HG03520 (cell line): ENCODE measurements around the gene KCNQ1.

ENCODE experiments used
- ATAC-seq: cut with Tn5 transposase; IDR thresholded peaks from one replicate; pipeline ENCODE4 v1.9.1; 2021; ENCODE audit warnings: mild to moderate bottlenecking, moderate library complexity; ENCODE audit not compliant: unreplicated experiment

KCNQ1 gene

DNA sequence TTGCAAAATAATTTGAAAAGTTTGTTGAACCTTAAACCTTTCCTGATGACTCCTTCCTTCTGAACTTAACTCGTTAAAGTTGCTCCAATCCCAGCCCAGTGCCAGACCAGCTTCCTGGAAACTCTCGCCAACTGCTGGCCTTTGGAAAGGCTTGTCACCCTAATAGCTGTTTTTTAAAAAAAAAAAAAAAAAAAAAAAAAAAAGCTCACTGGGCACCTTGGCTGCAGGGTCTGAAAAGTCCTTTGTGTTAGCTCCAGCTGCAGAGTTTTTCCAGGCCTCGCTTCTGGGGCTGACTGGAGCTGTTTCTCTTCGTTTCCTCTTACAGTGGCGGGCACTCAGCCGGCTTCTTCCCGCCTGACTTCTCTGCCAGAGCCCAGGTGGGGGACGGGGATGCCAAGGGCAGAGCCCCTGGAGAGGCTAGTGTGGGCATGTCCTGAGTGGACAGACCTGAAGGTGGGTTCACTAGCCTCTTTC, 229.9 kb downstream of the KCNQ1 start:
- ATAC-seq, result no peak

DNA sequence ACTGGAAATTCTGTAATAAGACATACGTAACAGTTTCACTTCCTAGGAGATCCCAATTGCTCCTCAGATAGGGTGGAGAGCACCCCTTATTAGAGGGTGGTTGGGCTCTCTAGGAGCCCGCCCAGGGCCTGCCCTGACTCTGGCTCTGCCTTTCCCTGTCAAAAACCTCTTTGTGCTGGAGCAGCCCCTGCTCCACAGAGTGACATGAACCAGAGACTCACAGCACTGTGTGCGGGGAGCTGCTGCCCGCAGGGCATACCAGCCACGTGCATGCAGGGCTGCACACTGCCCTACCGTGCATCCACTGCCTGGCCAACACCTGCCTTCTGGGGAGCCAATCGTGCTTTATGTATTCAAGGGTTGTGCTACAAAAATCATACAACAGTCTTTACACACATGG, 230.7 kb downstream of the KCNQ1 start:
- no peak for ATAC-seq

DNA sequence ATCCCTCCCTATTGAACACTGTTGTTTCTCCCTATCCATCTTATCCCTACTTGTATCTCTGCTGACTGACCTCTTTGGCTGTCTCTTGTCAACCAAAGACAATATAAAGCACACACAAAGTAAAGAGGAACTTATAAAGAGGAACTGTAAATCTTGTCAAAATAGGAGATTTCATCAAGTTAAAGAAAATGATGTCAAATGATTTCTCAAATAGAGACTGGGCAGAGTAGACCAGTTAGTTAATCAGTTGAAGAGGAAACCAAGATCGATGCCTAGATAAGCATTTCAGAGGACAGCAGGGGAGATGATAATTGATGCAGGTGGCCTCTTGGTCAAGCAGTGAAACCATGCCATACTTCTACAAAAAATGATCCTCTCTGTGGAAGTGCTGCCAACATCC, 232.3 kb downstream of the KCNQ1 start:
- no peak for ATAC-seq

DNA sequence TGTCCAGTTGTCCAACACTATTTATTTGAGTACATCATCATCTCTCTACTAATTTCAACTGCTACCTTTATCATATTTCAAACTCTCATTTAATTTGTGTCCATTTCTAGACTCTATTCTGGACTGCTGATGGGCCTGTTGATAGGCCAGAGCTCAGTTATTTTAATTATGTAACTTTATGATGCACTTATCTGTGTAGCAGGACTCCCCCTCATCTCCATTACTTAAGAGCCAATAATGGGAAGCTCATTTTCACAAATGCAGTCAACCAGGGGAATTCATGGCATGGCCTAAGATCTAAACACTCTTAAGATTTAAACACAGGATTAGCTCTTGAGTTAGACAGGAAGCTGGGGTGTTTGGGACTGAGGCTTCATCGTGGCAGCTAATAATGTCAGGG, 233.6 kb downstream of the KCNQ1 start:
- no peak for ATAC-seq

DNA sequence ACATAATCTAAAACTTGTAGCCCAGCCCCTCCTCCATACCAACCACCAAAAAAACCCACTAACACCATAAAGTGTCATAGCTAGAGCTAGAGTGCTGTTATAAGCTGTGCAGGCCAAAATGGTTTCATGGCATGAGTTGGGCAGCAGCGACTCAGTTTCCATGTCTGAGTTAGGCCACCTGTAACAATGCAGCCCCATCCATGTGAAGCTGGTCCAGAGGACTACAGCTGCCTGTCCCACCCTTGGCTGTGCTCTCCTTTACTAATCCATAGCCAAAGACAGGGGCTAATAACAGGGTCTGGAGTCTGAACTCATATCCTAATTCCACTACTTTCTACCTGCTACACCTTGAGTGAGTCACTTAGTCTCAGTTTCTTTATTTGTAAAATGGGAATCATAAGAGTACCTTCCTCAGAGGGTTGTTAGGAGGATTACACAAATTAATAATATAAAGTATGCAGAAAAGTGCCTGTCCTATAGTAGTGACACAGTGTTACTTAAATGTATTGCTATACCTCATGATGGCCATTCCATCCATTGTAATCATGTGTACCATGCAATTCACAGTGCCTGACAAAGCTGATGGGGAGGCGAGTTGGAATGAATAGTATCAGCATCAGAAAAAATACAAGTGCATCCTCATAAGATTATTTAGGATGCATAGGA, 234.3 kb downstream of the KCNQ1 start:
- no peak for ATAC-seq

DNA sequence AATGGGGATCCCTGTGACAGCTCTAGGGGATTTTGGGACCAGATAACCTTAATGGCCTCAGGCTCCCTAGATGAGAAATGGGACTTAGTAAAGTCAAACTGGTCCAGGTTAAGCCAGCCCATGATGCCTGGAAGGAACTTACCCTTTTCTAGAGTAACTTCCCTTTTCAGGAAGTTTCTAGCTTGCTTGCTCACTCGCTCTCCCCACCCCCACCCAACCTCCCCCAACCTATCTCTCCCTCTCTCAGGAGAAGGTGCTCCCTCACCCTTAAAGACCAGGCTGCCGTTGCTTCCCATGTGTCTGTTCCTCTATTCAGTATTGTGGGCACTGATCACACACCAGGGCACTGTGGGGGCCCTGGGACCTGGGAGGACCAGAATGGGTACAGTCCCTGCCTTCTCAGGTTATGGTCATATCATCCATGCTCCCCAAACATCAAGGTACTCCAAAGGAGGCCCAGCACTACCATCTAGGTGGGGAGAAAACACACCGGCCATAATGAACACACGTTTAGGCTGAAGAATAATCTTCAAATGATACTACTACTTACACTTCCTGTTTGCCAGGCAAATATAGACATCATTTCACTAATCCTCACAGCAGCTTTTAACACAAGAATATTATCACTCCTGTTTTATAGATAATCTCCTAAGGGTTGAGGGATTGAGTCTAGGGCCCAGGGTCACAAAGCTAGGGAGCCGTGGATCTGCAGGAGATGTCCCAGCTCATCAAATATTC, 236.8 kb downstream of the KCNQ1 start:
- no peak for ATAC-seq

DNA sequence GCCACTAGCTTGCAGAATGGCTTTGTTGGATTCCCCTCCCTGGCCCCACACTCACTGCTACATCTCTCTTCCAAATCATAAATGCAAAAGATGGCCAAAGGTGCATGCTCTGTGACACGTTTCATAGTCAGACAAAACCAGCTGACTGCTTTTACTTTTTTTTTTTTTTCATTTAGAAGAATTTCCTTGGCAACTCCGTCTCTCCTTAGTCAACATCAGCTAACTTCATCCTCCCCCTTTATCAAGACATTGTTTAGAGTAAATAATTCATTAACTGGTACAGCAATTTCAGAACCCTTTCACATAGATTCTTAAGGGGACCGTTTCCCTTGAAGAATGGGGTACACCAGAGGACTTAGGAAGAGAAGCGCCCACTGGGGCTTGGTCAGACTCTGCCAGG, 239.0 kb downstream of the KCNQ1 start:
- ATAC-seq, result no peak

DNA sequence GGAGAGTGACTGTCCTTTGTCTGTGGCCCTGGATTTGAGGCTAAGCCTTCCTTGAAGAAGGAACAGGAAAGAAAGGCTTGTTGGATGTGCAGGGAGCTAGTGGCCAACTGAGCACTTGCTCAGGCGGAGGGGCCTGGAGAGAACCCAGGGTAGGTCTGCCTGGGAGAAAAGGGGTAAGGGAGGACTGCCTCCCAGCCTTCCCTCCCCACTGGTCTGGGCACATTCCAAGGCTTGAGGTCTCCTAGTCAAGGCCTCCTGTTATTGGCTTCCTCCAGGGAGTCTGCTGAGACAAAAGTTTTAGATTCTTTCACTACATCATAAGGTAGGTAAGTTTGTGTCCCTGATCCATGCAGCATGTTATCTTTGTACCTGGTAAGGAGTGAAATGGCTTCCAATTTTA, 239.8 kb downstream of the KCNQ1 start:
- no peak for ATAC-seq

DNA sequence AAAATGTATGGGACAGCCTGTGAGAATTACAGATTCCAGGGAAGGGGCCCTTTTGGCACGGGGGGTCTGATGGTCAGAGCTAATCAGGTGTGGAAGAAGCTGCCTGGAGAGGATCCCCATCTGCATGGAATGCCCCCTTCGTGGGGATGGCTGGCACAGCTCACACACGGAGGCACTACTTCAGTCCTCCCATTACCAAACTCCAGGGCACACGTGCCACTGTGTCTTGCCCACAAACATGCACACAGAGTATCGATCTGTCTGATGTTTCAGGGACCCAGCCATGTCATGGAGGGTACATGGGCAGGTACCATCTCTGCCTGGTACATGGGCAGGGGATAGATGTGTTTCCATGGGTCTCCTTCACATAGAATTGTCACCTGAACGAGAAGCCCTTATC, 240.2 kb downstream of the KCNQ1 start:
- no peak for ATAC-seq

DNA sequence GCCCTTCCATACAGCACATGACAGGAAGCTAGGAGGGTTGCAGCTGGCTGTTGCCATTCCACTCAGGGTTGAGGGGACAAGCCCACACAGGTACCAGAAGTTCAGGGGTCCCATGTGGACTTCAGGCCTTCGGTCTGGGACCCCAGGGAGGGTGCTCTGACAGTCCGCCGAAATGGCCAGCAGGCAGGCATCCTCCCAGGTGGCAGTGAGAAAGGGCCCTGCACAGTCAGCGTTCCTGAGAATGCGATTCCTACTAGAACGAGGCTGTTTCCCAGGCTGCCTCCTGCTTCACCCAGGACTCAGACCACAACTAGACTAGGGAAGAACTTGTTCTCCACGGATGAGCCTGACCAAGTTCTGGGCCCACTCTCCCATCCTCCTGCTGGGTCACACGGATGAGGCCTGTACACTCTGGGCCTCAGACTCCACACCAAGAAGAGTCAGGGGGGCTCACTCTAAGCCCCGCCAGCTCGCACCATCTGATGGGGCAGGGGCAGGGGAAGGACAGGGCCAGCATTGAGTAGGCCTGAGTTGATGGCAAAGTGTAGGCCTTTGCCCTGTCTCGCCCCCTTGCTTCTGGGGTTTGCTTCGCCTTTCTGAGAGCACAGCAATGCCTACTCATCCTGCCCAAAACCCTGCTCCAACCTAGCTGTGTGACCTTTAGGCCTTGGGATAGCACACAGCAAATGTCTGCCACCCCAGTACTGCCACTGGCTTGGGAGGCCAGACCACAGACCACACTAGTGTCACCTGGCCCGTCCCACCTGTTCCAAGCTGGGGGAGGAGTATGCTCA, 241.0 kb downstream of the KCNQ1 start:
- no peak for ATAC-seq

DNA sequence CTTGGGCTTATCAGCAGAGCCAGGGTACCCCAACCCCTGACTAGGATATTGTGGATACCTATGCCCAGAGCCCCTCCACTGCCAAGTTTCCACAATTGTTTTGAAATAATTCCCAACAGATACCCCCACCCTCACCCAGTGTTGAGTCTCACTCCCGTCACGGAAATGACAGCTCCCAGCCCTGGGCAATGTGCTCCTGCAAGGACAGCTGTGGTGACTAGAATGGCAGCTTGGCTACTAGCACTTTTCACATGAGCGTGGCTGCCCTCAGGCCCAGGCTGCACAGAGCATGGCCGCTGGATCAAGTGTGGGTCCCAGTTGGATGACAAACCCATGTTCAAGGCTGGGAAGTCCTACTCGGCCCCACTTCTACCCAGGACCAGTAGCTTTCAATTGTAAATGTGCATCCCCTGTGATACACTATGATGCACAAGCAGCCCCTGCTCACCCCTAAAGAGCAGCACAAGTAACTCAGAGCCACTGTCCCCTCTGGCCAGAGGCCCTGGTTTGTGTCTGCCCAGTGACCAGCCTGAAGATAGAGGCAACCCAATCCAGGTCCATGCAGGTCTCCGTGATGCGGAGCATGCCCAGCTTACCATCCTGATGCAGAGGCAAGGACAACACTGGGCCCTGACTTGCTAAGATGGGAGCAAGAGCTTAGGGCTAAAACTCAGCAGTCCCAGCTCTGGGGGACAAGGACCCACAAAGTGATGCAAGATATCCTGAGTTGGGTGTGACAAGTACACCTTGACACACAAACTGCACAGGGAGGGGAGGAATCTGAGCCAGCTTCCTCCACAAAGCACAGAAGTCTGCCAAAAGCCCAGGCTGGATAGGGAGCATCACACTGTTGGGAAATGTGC, 241.8 kb downstream of the KCNQ1 start:
- no peak for ATAC-seq

DNA sequence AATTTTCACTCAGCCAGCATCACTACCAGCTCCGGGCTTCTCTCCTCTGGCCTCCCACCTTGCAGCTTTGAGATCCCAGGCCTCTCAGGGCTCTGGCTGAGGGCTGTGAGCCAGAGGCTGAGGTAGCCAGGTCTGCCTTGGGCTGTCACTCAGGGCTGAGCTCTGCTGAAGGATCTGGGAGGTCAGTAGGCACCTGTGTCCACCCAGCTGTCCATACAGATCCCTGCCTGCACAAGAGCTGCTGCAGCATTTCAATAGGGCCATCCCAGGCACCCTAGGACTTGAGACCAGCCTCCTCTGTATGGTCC, 242.4 kb downstream of the KCNQ1 start:
- ATAC-seq, result no peak

DNA sequence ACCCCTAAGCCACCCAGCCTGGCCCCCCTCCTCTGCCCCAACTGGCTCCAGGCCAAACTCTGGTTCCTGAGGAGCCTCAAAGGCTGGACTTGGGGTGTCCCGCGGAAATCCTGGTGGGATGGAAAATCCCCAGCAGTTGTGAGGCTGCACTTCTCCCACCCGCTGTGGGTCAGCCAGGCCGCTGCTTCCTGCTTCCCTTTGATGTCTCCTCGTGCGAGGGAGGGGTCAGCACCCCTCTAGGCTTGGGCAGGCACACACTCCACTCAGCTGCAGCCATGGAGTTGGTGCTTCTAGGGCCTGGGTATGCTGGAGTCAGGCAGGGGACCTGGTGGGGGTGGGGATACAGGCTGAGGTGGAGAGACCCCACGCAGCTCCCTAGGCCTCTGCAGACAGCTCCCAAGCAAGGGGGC, 243.0 kb downstream of the KCNQ1 start:
- ATAC-seq, result no peak

DNA sequence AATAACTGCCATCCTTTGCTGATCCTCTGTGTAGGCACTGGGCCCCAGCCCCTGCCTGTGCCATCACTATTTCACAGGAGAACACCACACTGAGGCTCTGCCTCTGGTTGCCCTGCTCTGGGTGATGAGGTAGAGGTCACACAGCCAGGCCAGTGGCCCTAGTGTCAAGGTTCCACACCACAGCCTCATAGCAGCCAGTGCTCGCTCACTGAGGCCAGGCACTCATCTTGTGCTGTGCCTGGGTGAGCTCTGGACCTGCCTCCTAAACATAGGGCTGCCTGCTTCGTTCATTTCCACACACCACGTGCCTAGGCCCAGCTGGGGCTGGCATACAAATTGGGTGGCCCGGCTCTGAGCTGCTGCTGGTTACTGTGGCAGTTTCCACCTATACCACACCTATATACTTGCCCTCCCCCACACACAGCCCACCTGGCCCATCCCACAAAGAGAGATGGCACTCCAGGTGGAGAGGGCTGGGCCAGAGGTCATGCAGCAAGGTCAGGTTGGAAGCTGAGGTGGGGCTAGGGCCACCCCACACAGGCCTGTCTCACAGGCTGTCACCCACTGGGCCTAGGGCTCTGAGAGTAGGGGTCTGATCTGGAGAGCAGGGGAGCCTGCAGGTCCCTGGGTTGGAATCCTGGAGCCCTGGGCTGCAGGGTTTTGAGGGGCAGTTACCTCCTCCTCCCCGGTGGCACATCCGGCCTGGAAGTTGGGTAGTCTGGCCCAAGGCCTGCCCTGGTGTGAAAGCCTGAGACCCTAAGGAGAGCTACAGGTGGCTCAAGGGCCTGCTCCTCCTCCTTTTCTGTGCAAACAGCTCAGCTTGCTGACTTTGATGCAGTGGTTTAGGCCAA, 243.8 kb downstream of the KCNQ1 start:
- ATAC-seq, result no peak

DNA sequence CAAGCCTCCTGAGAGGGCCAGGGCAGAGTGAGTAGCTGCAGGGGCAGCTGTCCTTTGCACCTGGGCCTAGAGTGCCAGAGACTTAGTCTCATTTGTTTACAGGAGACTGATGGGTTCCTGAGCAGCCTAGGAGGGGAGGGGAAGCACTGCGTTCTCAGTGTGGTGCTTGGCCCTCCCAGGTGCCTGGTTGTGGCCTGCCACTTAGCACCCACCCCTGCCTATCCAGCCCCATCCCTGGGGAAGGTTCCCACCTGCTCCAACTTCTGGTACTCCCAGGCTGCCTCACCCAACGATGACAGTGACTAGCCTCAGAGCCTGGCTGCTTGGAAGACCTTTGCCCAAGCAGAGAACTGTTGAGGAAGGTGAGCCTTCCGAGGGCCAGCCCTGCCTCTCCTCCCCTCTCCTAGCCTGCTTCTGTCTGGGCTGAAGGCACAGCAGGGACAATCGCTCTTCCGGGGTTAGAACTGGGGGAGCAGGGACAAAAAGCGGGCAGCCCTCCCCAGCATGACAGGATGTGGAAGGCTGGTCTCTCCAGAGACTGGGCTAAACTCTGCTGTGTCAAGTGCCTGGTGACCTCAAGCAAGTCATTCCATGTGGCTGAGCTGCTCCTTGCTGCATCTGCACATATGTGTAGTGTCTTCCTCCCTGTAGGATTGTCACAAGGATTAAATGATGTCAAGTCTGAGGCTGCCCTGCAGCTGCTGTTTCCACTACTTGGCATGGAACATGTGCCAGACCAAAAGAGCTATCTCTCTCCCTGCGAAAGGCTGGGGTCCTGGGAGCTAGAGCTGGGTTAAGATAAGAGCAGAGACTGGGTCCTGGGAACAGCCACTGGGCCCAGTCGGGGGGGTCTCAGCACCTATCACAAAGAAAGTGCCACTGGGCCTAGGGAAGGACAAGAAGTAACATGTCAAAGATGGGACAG, 245.1 kb downstream of the KCNQ1 start:
- ATAC-seq, result no peak

DNA sequence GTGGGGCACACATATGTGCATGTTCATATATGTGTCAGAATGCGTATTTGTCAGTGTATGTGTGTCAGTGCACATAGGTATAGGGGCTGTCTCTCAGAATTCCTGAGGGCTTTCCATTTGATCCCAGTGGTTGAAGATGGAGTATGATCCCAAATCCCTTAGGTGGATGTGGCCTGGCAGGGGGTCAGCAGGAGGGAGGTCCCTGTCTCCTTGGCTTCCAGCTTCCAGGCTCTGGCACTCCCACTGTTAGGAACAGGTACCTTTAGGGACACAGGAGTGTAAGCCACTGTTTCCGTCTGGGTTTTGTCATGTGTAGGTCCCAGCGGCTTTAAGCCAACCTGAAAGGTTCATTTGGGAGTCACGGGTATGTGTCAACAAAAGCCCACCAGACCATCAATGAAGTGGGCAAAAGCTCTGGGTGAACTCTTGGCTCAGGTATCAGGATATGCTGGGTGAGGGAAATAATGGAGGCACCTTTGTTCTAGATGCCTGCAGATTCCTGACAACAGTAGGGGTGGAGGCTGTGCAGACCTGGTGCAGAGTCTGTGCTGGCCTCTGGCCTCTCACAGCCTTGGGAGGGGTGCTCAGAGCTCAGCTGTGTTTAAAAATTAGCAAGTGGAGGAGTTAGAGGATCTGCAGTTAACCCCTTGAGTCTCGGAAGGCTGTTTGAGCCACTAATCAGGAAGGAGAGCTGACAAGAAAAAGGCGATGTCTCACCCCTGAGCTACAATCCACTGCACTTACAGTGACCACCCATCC, 246.0 kb downstream of the KCNQ1 start:
- no peak for ATAC-seq

DNA sequence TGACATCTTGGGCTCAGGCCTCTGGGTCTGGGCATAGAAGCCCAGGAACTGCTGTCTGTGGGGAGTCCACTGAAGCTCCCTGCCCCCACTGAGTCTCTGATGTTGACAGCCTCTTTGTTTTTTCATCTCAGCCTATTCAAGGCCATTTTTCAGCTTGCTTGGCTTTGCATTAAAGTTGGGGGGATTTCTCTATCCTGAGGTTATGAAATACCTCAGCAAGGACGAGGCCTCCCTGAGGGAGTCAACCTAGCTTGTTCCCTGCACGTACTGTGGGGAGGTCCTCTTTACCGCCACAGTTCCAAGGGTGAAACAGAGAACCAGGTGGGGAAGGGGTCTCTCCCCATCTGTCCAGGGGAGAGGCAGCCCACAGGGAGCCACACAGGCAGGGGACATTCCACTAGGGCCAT, 246.6 kb downstream of the KCNQ1 start:
- no peak for ATAC-seq
